Measurements from ENCODE around the gene SBF2. TPM values are rescaled to one million over a fixed set of nuclear protein-coding genes. Genes with fewer than 3 reads are reported as not detected.

Gene SBF2
- total RNA-seq, 1 donor from 2014 or later, result 38.5 TPM

GRCh38 chr11:10201343-10201742 is 92.7 kb downstream of the SBF2 start:
- H3K4me1 ChIP-seq, result no peaks in the 10 kb centered on the region
- H3K9me3 ChIP-seq, result peaks cover 13% of the 10 kb centered on the region
- no peak overlapping the region for H3K27ac ChIP-seq
- H3K27me3 ChIP-seq, result no peaks in the 10 kb centered on the region
- no peak overlapping the region for H3K4me3 ChIP-seq
- no peaks in the 10 kb centered on the region for H3K36me3 ChIP-seq
- DNase-seq (no peak), ATAC-seq (no peak)
- TF ChIP-seq, protein P1, sequence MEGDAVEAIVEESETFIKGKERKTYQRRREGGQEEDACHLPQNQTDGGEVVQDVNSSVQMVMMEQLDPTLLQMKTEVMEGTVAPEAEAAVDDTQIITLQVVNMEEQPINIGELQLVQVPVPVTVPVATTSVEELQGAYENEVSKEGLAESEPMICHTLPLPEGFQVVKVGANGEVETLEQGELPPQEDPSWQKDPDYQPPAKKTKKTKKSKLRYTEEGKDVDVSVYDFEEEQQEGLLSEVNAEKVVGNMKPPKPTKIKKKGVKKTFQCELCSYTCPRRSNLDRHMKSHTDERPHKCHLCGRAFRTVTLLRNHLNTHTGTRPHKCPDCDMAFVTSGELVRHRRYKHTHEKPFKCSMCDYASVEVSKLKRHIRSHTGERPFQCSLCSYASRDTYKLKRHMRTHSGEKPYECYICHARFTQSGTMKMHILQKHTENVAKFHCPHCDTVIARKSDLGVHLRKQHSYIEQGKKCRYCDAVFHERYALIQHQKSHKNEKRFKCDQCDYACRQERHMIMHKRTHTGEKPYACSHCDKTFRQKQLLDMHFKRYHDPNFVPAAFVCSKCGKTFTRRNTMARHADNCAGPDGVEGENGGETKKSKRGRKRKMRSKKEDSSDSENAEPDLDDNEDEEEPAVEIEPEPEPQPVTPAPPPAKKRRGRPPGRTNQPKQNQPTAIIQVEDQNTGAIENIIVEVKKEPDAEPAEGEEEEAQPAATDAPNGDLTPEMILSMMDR (IDR thresholded peaks at IDR 0.05), result no peak
- intact Hi-C loops (cut with DNase I), result loop anchor here (10.0 kb wide), 1 partner anchor 103 kb away; the partner anchor contains the start of gene ADM

DNA sequence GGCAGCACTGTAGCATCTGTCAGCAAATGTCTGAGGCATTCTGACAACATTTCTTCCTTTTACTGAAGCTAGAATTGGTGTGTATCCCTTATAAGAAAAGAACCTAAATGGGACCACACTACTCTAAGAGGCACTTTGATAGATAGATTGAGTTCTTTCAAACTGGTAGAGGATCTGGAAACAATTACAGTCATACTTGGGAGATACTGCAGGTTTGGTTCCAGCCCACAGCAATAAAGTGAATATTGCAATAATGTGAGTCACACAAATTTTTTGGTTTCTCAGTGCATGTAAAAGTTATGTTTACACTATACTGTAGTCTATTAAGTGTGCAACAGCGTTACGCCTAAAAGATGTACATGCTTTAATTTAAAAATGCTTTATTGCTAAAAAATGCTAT is 96.9 kb downstream of the SBF2 start:
- H3K36me3 ChIP-seq, result no peaks in the 10 kb centered on the region
- DNase-seq (no peak), ATAC-seq (no peak)
- H3K4me3 ChIP-seq, result no peak overlapping the region
- no peaks in the 10 kb centered on the region for H3K9me3 ChIP-seq
- H3K4me1 ChIP-seq, result no peaks in the 10 kb centered on the region
- TF ChIP-seq, protein P1 (IDR thresholded peaks at IDR 0.05), result no peak
- H3K27ac ChIP-seq, result no peak overlapping the region
- H3K27me3 ChIP-seq, result no peaks in the 10 kb centered on the region
- intact Hi-C loops (cut with DNase I), result no loop called here

DNA sequence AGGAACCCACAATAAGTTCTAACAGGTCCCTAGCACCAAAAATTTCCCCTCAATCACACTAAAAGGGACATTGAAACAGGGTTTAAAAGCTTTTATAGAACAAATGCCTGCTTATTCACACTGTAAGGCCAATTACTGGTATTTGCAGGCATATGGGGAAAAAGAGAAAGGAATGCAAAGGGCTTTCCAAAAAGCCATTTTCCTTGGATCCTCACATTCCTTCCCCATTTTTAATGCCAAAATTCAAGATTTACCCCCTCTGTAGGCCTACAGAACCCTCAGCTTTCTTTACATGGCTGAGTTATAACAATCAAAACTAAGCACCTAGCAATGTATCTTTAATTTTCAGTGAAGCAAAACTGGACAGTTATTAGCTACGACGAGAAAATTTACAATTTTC is 102.0 kb downstream of the SBF2 start:
- Histone ChIP-seq H3K4me3 (no peak overlapping the region), H3K36me3 (no peaks in the 10 kb centered on the region), H3K27ac (no peak overlapping the region), H3K9me3 (no peaks in the 10 kb centered on the region), H3K27me3 (no peaks in the 10 kb centered on the region), H3K4me1 (no peaks in the 10 kb centered on the region)
- DNase-seq, result no peak
- TF ChIP-seq, protein P1 (IDR thresholded peaks at IDR 0.05), result no peak
- no peak for ATAC-seq
- intact Hi-C loops (cut with DNase I), result no loop called here

GRCh38 chr11:10181811-10182210 is 112.2 kb downstream of the SBF2 start:
- ATAC-seq, result no peak
- intact Hi-C loops (cut with DNase I), result no loop called here
- Histone ChIP-seq H3K4me3 (no peak overlapping the region), H3K27me3 (no peaks in the 10 kb centered on the region), H3K9me3 (no peaks in the 10 kb centered on the region), H3K4me1 (no peaks in the 10 kb centered on the region), H3K27ac (no peak overlapping the region), H3K36me3 (no peaks in the 10 kb centered on the region)
- no peak for DNase-seq
- TF ChIP-seq, protein P1 (IDR thresholded peaks at IDR 0.05), result peak; percentile 22

- DNase-seq (no peak), ATAC-seq (no peak)
- Histone ChIP-seq H3K27me3 (no peaks in the 10 kb centered on the region), H3K9me3 (no peaks in the 10 kb centered on the region), H3K4me3 (no peak overlapping the region), H3K27ac (no peak overlapping the region), H3K36me3 (no peaks in the 10 kb centered on the region), H3K4me1 (peaks cover 12% of the 10 kb centered on the region)
- TF ChIP-seq, protein P1 (IDR thresholded peaks at IDR 0.05), result no peak
- intact Hi-C loops (cut with DNase I), result no loop called here
Measured at GRCh38 chr11:10164621-10165020, 129.4 kb downstream of the SBF2 start.

DNA sequence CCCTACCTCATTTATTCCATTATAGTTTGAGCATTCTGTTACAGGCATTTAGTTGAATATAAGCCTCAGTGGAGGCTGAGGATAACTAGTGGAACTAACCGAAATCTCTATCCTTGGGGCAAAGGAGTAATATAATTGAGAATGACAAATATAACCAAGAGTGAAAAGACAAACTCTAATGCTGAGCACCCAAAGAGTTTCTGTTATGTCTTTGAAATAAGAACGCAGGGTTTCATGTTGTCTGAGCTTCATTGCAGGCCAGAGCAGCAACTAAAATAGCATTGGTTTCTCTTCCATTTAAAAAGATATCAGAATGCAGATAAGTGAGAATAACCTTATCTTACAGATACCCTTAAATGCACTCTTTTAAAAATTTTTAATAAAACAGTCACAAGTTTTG is 131.8 kb downstream of the SBF2 start:
- no peak for DNase-seq
- Histone ChIP-seq H3K27me3 (no peaks in the 10 kb centered on the region), H3K27ac (no peak overlapping the region), H3K4me1 (peaks cover 12% of the 10 kb centered on the region), H3K9me3 (no peaks in the 10 kb centered on the region), H3K36me3 (no peaks in the 10 kb centered on the region), H3K4me3 (no peak overlapping the region)
- intact Hi-C loops (cut with DNase I), result no loop called here
- TF ChIP-seq, protein P1 (IDR thresholded peaks at IDR 0.05), result no peak
- ATAC-seq, result no peak

Measured in upper lobe of right lung (tissue), 1 donor.